ENCODE results near the gene DNTTIP2. TPM values are rescaled to one million over a fixed set of nuclear protein-coding genes. Genes with fewer than 3 reads are reported as not detected.
"Not testable (repeated sequence)": the region's sequence is repeated elsewhere in the genome, so short reads cannot be mapped to it uniquely, and the experiment has no call there.

DNTTIP2 gene
- total RNA-seq, 8 experiments from 2014 or later, result 40.8 to 73.8 (median 59.0) TPM

DNA sequence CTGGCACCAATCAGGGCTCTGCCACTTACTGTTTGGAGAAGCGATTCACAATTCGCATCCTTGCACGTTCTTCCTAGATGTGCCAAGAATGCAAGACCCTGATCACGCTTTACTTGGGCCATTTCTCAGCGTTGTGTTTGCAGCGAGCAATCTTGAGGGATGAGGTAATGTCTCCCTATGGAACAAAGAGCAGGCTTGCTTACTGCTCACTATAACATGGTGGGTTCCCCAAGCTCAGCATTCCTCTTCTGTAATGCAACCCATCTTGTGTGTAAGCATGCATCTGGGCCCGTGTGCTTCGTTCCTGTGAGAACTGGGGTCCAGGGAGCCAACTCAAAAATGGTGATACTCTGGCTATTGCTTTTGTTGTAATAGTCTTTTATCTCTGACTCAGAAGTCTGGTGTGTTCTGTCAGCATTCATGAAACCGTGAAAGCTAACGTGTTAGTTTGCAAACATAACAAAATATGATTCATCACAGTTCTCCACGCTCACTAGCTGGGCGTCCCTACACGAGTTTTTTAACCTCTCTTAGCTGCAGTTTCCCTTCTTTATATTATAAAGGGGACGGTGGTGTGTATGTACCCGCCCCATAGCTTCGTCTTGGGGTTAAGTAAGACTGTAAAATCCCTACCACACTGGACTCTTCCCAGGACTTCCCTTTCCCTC lies 33.3 kb downstream of the DNTTIP2 start:
- ATAC-seq (replicated peaks in 6 of 8), result peak in 6 of 8 experiments; percentile 5 to 30 (median 18)
- in situ Hi-C loops (cut with MboI; ENCODE audit: low pct_unique_long_range_greater_than_20kb in 2 of 9, low sequenced_read_pairs in 9 of 9, unreplicated experiment in 9 of 9), result loop anchor here in 5 of 9 experiments (25.0 kb wide), 2 partner anchors 108 to 408 kb away; partner anchors contain the start of gene FNBP1L (in 4 of the 5)
- peak overlapping the region; percentile 48 to 68 (median 58) for H3K4me3 ChIP-seq
- H3K4me1 ChIP-seq (replicated peaks in 1 of 2), result peaks cover 11 to 18% of the 10 kb centered on the region in 2 donors
- WGBS, 10 experiments, result 0 to 25% (median 20%) methylated on average over 2 to 16 of the region's 16 CpGs; no CpG with 5 or more reads in 3 of the 10 experiments
- peak overlapping the region; percentile 91 to 95 for H3K27ac ChIP-seq

DNA sequence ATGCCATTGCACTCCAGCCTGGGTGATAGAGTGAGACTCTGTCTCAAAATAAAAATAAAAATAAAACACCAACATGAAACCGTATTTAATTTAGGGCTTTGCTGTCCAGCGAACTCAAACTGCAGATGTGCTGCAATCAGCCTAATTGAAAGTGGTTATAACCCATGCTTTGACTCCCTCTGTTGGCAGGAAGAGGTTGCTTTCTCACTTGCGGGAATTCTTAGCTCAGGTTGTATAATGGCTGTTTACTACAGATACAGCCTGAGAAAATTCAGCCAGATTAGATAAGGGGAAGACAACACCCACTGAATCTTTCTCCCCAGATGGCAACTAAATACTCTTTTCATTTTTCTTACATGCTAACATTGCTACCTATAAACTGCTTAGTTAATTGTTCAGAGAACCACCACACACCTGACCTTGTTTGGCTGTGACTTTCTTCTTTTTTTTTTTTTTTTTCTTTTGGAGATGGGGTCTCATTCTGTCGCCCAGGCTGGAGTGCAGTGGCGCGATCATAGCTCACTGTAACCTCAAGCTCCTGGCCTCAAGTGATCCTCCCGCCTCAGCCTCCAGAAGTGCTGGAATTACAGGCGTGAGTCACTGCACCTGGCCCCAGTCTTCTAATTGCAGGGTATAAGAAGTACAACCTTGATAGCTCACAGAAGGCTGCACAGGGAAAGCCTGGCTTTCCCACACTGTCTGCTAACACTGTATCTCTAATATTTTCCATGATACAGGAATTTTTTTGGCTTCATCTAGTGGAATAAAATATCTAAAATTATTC lies 34.6 kb downstream of the DNTTIP2 start:
- H3K4me1 ChIP-seq (replicated peaks in 1 of 2), result peaks cover 11 to 18% of the 10 kb centered on the region in 2 donors

DNA sequence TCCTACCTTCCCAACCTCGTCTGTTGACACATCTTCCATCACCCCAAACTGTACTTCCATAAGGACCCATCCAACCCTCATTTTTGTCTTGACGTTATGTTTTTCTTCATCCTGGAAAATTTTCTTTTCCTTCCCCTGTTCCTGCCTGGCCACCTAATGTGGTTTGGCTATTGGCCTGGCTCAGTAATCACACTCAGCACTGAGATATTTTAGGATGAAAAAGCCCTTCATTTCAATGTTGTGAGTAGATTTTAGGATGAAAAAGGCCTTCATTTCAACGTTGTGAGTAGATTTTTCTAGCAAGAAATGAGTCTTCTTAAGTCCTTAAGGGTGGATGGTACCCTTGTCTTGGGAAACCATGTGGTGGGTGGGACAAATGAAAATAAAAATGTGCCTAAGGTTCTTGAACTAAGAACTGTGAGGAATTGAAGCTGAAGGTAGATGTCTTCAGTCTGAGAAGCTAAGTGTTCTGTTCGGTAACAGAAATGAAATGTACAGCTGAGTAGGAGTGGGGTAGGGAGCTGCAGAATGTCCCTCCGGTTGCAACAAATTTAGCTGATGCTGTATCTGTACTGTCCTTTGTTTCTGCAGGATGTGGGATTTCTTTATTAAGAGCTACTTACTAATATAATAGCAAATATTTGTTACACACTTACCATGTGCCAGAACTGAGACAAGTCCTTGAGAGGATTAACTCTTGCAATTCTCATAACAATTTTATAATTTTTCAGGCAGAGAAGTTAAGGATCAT lies 36.1 kb downstream of the DNTTIP2 start:
- ATAC-seq (replicated peaks in 6 of 8), result no peak
- Histone ChIP-seq H3K4me3 (no peak overlapping the region), H3K27ac (no peak overlapping the region), H3K4me1 (replicated peaks in 1 of 2) (peaks cover 11 to 13% of the 10 kb centered on the region in 2 donors)
- in situ Hi-C loops (cut with MboI; ENCODE audit: low pct_unique_long_range_greater_than_20kb in 2 of 9, low sequenced_read_pairs in 9 of 9, unreplicated experiment in 9 of 9), result loop anchor here in 5 of 9 experiments (25.0 kb wide), 2 partner anchors 106 to 406 kb away; partner anchors contain the start of gene FNBP1L (in 4 of the 5)
- WGBS, 10 experiments, result 50 to 100% (median 88%) methylated on average over 1 to 5 of the region's 5 CpGs; no CpG with 5 or more reads in 1 of the 10 experiments

More for the DNA sequence above, 34.6 kb downstream of the DNTTIP2 start:
- no peak overlapping the region for H3K27ac ChIP-seq
- WGBS, 10 experiments, result 8 to 100% (median 56%) methylated on average over 1 to 8 of the region's 8 CpGs; no CpG with 5 or more reads in 1 of the 10 experiments
- H3K4me3 ChIP-seq, result peak overlapping the region in 1 of 5 donors; percentile 3
- peak in 1 of 8 experiments; percentile 2 for ATAC-seq (replicated peaks in 6 of 8)
- in situ Hi-C loops (cut with MboI; ENCODE audit: low pct_unique_long_range_greater_than_20kb in 2 of 9, low sequenced_read_pairs in 9 of 9, unreplicated experiment in 9 of 9), result loop anchor here in 5 of 9 experiments (25.0 kb wide), 2 partner anchors 107 to 407 kb away; partner anchors contain the start of gene FNBP1L (in 4 of the 5)

DNA sequence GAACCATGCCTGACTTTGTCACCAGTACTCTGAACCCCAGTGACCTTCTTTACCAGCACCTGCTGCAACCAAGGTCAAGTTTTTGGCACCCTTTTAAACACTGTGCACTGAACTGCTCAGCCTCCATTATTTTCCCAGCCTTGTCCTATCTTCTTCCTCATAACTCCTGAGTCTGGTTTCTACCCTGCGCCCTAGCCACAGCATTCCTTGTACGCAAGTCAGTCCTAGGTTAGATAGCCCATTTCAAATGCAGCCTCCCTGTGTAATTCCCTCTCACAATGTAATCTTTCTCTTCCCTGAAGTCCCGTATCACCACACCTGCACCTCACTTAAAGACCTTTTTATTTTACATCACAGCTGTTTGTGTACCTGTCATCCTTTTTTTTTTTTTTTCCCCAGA lies 37.2 kb downstream of the DNTTIP2 start:
- 90 to 100% (median 96%) methylated on average over 2 to 3 of the region's 3 CpGs for WGBS, 10 experiments
- peaks cover 11 to 13% of the 10 kb centered on the region in 2 donors for H3K4me1 ChIP-seq (replicated peaks in 1 of 2)
- ATAC-seq (replicated peaks in 6 of 8), result no peak
- no peak overlapping the region for H3K27ac ChIP-seq
- no peak overlapping the region for H3K4me3 ChIP-seq
- in situ Hi-C loops (cut with MboI; ENCODE audit: low pct_unique_long_range_greater_than_20kb in 2 of 9, low sequenced_read_pairs in 9 of 9, unreplicated experiment in 9 of 9), result loop anchor here in 5 of 9 experiments (25.0 kb wide), 2 partner anchors 104 to 404 kb away; partner anchors contain the start of gene FNBP1L (in 4 of the 5)

DNA sequence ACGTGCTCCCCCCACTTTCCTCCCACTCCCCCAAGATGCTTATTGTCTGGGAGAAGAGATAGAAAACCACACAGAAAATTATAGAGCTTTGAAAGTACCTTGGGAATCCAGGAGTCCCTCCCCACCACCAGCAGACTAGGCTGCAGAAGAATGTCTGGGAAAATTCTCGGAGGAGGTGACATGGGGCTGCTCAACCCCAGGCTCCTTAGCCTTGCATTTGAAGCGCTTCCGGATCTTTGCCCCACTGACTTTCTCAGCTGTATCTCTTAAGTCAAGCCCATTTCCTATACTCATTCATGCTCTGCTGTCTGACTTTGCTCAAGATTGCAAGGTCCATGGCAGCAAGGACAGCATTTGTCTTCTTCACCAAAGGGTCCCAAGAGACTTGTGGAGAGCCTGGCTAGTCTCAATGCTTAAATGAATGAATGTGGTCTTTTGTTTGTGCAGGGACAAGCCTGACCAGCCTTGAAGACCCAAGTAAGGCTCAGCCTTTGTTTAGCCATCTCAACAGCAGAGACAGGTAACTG lies 38.0 kb downstream of the DNTTIP2 start:
- no peak for ATAC-seq (replicated peaks in 6 of 8)
- WGBS, 10 experiments, result 50 to 100% (median 95%) methylated on average over 1 to 4 of the region's 4 CpGs; no CpG with 5 or more reads in 3 of the 10 experiments
- H3K27ac ChIP-seq, result no peak overlapping the region
- H3K4me1 ChIP-seq (replicated peaks in 1 of 2), result peaks cover 11 to 13% of the 10 kb centered on the region in 2 donors
- H3K4me3 ChIP-seq, result no peak overlapping the region
- in situ Hi-C loops (cut with MboI; ENCODE audit: low pct_unique_long_range_greater_than_20kb in 2 of 9, low sequenced_read_pairs in 9 of 9, unreplicated experiment in 9 of 9), result loop anchor here in 5 of 9 experiments (25.0 kb wide), 2 partner anchors 104 to 404 kb away; partner anchors contain the start of gene FNBP1L (in 4 of the 5)

DNA sequence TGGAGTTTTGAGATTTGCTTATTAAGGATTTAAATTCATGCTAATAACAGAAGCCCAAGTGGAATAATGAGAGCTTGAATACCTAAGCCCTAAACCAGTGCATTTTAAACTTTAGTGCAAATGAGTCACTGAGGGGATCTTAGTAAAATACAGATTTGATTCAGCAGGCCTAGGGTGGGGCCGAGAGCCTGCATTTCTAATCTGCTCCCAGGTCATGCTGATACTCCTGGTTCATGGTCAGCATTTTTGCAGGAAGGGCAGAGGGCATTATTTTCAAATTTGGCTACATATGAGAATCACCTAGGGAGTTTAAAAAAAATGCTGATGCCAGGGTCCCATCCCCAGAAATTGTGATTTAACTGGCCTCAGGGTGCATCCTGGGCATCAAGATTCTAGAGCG lies 39.3 kb downstream of the DNTTIP2 start:
- in situ Hi-C loops (cut with MboI; ENCODE audit: low pct_unique_long_range_greater_than_20kb in 2 of 9, low sequenced_read_pairs in 9 of 9, unreplicated experiment in 9 of 9), result loop anchor here in 5 of 9 experiments (25.0 kb wide), 2 partner anchors 102 to 402 kb away; partner anchors contain the start of gene FNBP1L (in 4 of the 5)
- 0 to 100% (median 94%) methylated on average over 1 to 2 of the region's 2 CpGs; no CpG with 5 or more reads in 1 of the 10 experiments for WGBS, 10 experiments
- ATAC-seq (replicated peaks in 6 of 8), result peak in 3 of 8 experiments; percentile 46 to 85 (median 67)
- Histone ChIP-seq H3K27ac (no peak overlapping the region), H3K4me3 (no peak overlapping the region), H3K4me1 (replicated peaks in 1 of 2) (peaks cover under 1% of the 10 kb centered on the region in 2 donors)

DNA sequence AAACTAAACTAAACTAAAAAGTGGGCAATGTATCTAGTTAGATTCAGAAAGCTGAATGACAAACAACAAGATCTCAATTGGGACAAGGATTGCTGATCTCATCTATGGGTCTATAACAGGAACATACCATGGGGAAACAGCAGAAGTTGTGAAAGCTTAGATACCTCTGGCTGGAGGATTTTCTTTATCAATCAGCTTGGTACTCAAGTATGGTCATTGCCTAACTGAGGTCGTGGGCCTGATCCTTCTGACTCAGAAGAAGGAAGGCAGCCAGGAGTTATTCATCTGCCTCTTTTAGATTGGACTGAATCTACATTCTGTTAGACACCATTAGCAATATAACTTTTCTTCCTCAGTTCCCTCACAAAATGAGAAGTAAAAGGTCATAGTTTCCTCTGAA lies 39.7 kb downstream of the DNTTIP2 start:
- WGBS, 10 experiments, result 0 to 80% (median 45%) methylated on average over 1 of the region's 1 CpG; no CpG with 5 or more reads in 5 of the 10 experiments
- in situ Hi-C loops (cut with MboI; ENCODE audit: low pct_unique_long_range_greater_than_20kb in 2 of 9, low sequenced_read_pairs in 9 of 9, unreplicated experiment in 9 of 9), result loop anchor here in 5 of 9 experiments (25.0 kb wide), 2 partner anchors 102 to 402 kb away; partner anchors contain the start of gene FNBP1L (in 4 of the 5)
- Histone ChIP-seq H3K27ac (no peak overlapping the region), H3K4me3 (no peak overlapping the region), H3K4me1 (replicated peaks in 1 of 2) (no peaks in the 10 kb centered on the region)
- ATAC-seq (replicated peaks in 6 of 8), result peak in 3 of 8 experiments; percentile 19 to 81 (median 80)

DNA sequence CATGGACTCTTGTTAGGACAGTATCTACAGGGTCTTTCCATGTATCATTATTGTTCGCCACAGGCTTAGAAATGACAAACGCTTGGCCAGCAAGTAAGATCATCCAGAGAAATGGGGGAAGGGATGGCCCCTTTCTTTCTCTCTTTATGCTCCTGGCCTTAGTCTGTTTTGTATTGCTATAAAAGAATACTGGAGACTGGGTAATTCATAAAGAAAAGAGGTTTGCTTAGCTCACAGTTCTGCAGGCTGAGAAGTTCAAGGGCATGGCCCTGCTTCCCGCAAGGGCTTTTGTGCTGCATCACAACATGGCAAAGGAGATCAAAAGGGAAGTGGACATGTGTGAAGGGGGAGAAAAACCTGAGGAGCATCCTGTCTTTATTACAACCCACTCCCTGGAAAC lies 41.0 kb downstream of the DNTTIP2 start:
- Histone ChIP-seq H3K27ac (no peak overlapping the region), H3K4me3 (no peak overlapping the region), H3K4me1 (replicated peaks in 1 of 2) (no peaks in the 10 kb centered on the region)
- in situ Hi-C loops (cut with MboI; ENCODE audit: low pct_unique_long_range_greater_than_20kb in 2 of 9, low sequenced_read_pairs in 9 of 9, unreplicated experiment in 9 of 9), result loop anchor here in 5 of 9 experiments (25.0 kb wide), 2 partner anchors 101 to 401 kb away; partner anchors contain the start of gene FNBP1L (in 4 of the 5)
- WGBS, 10 experiments, result 40 to 100% (median 89%) methylated on average over 1 to 3 of the region's 3 CpGs; no CpG with 5 or more reads in 1 of the 10 experiments
- ATAC-seq (replicated peaks in 6 of 8), result no peak

DNA sequence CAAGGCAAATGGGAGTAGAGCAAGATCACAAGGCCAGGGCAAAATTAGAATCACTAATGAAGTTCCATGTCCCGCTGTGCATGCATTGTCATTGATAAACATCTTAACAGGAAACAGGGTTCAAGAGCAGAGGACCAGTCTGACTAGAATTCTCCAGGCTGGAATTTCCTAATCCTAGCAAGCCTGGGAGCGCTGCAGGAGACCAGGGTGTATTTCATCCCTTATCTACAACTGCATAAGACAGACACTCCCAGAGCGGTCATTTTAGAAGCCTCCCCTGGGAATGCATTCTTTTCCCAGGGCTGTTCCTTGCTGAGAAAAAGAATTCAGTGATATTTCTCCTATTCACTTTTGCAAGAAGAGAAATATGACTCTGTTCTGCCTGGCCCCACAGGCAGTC lies 45.7 kb downstream of the DNTTIP2 start:
- WGBS, 10 experiments, result 67 to 100% (median 94%) methylated on average over 1 to 3 of the region's 3 CpGs; no CpG with 5 or more reads in 4 of the 10 experiments
- ATAC-seq (replicated peaks in 6 of 8); H3K4me3 ChIP-seq; H3K4me1 ChIP-seq (replicated peaks in 1 of 2); H3K27ac ChIP-seq: not testable (repeated sequence)
- in situ Hi-C loops (cut with MboI; ENCODE audit: low pct_unique_long_range_greater_than_20kb in 2 of 9, low sequenced_read_pairs in 9 of 9, unreplicated experiment in 9 of 9), result loop anchor here in 5 of 9 experiments (25.0 kb wide), 2 partner anchors 96 to 396 kb away; partner anchors contain the start of gene FNBP1L (in 4 of the 5)

DNA sequence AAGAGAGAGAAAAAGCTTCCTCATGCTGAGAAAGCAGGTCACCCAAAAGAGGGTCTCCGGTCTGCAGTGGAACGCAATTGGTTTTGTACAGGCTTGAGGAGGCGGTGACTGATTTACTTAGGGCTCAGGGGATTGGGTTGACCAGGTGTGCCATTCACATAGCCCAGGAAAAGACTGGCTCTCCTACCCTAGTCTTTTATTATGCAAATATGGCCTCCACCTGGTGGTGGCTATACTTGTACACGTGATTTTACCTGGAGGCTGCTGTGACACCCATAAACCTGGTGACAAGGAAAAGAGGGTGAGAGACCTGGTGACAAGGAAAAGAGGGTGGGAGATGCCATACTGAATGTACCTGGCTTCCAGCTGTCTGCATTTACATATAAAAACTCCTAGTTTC lies 49.9 kb downstream of the DNTTIP2 start:
- Histone ChIP-seq H3K4me3 (no peak overlapping the region), H3K4me1 (replicated peaks in 1 of 2) (peaks cover 0 to 12% of the 10 kb centered on the region in 2 donors), H3K27ac (no peak overlapping the region)
- 78 to 100% (median 84%) methylated on average over 1 to 4 of the region's 4 CpGs; no CpG with 5 or more reads in 2 of the 10 experiments for WGBS, 10 experiments
- ATAC-seq (replicated peaks in 6 of 8), result no peak
- in situ Hi-C loops (cut with MboI; ENCODE audit: low pct_unique_long_range_greater_than_20kb in 2 of 9, low sequenced_read_pairs in 9 of 9, unreplicated experiment in 9 of 9), result loop anchor here in 5 of 9 experiments (25.0 kb wide), 2 partner anchors 92 to 392 kb away; partner anchors contain the start of gene FNBP1L (in 4 of the 5)

DNA sequence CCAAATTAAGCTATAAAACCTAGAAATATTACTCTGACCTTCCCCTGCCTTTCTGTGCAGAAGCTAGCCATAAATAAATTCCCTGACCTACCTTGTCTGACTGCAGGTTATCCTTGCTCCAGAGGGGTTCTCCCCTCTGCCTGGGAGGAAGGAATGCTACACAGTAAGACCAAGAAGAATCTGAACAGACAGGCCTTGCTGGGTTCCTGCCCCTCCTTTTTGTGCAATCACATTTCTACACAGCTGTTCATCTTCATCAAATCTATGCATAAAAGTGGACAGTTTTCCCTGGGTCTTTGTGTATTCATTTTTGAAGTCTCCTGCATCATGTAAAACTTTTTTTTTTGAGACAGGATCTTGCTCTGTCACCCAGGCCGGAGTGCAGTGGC lies 50.6 kb downstream of the DNTTIP2 start:
- H3K27ac ChIP-seq, result peak overlapping the region in 1 of 2 donors; percentile 12
- WGBS, 10 experiments, result 60 to 100% (median 93%) methylated on average over 1 of the region's 1 CpG; no CpG with 5 or more reads in 4 of the 10 experiments

More for the DNA sequence above, 50.6 kb downstream of the DNTTIP2 start:
- peaks cover 0 to 12% of the 10 kb centered on the region in 2 donors for H3K4me1 ChIP-seq (replicated peaks in 1 of 2)
- no peak overlapping the region for H3K4me3 ChIP-seq
- in situ Hi-C loops (cut with MboI; ENCODE audit: low pct_unique_long_range_greater_than_20kb in 2 of 9, low sequenced_read_pairs in 9 of 9, unreplicated experiment in 9 of 9), result loop anchor here in 5 of 9 experiments (25.0 kb wide), 2 partner anchors 91 to 391 kb away; partner anchors contain the start of gene FNBP1L (in 4 of the 5)
- ATAC-seq (replicated peaks in 6 of 8), result peak in 2 of 8 experiments; percentile 37 to 70
